HG03103 (cell line): ENCODE data around the gene KIF15.

Experiments
- ATAC-seq: cut with Tn5 transposase; IDR thresholded peaks from one replicate; pipeline ENCODE4 v1.9.1; 2021; ENCODE audit warnings: low read depth; ENCODE audit not compliant: unreplicated experiment

Gene KIF15

DNA sequence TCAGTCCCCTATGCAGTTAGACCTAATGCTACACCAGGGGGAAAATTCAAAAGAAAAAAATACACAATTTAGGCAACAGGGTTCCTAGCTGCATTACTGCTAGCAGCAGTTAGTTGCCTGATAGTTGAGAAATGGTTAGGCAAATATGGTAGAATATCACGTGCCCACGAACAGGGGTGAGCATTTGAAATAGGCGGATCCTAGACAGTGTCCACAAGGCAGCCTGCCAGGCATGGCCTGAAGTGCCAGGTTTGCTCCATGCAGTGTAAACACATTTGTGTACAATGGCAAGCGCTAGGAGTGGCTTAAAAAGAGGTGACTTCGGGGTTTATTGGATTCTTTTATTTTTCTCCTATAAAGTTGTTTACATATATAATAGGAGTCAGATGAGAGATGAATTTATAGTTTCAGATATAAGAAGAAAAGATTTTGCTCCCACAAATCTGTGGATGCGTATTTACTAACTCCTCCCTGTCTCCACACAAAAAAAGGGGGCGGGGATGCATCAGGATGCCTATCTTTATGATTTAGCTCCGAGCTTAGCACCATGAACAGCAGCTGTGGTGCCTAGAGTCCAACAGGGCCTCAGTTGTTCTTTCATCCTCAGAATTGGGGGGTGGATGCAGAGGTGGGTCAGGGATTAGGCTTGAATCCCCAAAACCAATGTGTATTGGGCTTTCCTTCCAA lies 108.9 kb downstream of the KIF15 start:
- no peak for ATAC-seq

- no peak for ATAC-seq
Measured at GRCh38 chr3:44874308-44874707, 112.7 kb downstream of the KIF15 start, which contains the start of gene TGM4. Gene TGM4 (plus strand): TSS chr3:44874608. CDS start chr3:44874679, 71 bp downstream.

- ATAC-seq, result no peak
Measured at GRCh38 chr3:44875596-44875995, 114.0 kb downstream of the KIF15 start.

- ATAC-seq, result no peak
Measured at GRCh38 chr3:44877333-44877732, 115.7 kb downstream of the KIF15 start.

- no peak for ATAC-seq
Measured at GRCh38 chr3:44880284-44880683, 118.7 kb downstream of the KIF15 start.

GRCh38 chr3:44883213-44883955 lies 121.8 kb downstream of the KIF15 start:
- ATAC-seq, result no peak

DNA sequence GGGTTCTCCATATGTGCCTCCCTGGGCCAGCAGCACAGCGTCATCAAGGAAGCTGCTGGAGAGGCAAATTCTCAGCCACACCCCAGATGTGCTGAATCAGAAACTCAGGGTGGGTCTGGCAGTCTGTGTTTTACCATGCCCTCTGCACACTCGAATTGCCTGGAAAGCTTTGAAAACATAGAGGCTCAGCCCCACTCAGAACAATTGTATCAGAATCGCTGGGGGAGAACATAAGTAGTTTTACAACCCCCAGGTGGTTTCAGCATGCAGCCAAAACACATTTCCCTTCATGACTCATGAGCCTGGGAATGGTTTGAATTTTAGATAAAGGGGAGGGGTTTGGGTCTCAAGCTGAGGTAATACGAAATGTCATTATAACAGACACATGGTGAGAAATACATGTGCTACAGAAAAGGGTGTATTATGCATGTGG lies 122.4 kb downstream of the KIF15 start:
- ATAC-seq, result no peak

DNA sequence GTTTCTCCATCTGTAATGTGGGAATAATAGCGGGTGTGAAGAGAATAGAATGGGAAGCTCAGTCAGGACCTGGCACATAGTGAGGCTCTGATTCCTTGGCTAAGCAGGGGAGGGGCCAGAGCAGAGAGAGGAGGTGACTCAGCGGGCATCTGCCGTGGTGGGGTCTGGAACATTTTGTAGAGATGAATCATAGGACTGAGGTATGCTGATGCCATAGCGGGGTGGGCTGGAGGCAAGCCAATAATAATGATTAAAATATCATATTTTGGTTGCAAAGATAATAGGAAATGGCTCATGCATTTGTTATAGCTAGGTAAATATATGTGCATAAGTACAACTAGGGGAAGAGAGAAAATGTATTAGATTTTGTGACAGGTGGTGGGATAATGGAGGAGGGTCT lies 124.0 kb downstream of the KIF15 start:
- no peak for ATAC-seq

- no peak for ATAC-seq
Measured at GRCh38 chr3:44886561-44886960, 125.0 kb downstream of the KIF15 start.

GRCh38 chr3:44887101-44887500 lies 125.5 kb downstream of the KIF15 start:
- ATAC-seq, result no peak

- ATAC-seq, result no peak
Measured at GRCh38 chr3:44890258-44890657, 128.7 kb downstream of the KIF15 start.

DNA sequence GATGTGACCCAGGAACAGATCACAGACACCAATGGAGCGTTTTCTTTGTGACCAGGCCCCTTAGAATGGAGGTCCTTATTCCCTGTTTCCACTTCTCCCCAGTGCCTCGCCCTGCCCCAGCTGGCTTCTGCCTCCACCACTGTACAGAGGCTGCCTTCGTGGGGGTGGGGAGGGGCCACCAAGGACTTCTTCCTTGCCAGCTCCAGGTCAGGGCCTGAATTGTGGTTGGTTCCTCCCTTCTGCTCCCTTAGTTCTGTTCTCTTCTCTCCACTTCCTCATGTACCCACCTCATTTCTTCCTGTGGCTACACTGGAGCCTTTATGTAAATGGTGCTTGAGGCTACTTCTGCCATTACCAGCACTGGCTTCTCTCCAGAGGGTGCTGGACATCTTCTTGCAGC lies 129.3 kb downstream of the KIF15 start:
- no peak for ATAC-seq

DNA sequence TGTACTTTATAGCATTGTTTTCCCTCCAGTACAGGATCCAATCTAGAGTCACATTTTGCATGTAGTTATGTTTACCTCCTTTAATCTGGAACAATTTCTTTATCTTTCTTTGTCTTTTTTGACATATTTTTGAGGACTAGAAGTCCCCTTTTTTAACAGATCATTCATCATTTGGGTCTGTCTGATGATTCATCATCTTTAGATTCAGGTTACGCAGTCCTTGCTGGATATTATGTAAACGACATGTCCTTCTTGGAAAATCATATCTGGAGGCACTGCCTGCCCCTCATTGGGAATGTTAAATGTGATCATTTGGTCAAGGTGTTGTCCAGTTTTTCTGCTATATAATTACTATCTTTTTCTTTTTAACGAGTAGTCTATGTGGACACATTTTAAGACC lies 131.1 kb downstream of the KIF15 start:
- ATAC-seq, result no peak

DNA sequence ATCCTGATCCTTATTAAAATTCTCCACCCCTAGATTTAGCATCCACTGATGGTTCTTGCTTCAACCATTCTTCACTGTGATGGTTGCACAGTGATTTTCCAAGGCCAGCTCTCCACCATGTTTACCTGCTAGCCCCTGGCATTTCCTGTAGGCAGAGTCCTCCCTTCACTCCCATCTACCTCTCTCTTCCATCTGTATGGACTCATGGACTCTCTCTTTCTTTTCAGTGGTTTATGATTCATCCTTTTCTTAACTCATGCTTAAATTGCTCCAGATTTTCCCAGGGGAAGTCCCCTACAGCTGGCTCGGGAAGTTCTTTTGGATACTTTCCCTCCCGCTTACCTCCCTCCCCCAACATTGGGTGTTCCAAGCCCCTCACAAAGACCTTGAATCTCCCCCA lies 131.5 kb downstream of the KIF15 start:
- no peak for ATAC-seq

DNA sequence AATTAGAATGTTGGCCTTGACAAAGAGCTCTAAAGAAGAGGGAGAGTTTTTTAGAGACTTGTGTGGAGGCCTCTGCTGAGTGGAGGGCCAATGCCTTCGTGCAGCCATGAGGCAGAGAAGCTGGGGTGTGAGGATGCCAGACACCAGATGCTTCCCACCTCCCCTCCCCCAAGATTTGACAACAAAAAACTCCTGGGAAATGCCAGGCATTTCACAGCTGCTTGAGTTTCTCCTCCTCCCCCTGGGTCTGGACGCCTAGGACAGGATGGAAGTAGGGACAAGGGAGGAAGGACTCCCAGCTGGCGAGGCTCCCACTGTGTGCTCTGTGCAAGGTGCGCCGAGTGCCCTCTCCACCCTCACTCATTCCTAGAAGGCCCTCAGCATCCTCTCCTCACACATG lies 132.9 kb downstream of the KIF15 start:
- ATAC-seq, result no peak

GRCh38 chr3:44896440-44896839 lies 134.8 kb downstream of the KIF15 start:
- no peak for ATAC-seq

GRCh38 chr3:44899683-44900367 lies 138.2 kb downstream of the KIF15 start:
- no peak for ATAC-seq

- ATAC-seq, result no peak
Measured at GRCh38 chr3:44902628-44903027, 141.0 kb downstream of the KIF15 start.
